Measurements from ENCODE around the gene RXRA.

DNA sequence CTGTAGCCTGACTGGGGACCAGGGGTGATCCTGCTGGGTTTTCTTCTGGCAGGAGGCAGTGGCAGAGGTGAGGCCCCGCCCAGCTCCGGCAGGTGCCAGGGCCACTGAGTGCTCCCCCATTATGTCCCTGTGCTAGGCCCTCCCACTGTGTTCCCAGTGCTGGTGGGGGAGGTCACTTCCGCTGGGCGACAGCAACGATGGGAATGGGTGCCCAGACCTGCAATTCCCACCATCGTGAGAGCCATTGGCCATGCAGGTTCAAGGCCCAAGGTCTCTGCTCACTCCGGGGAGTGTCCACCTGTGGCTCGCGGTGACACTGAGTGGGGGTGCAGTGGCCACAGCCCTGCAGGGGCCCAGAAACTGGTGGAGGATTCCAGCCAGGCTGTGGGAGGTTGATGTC is 98.6 kb downstream of the RXRA start:
- TF ChIP-seq CTCF (IDR thresholded peaks at IDR 0.05; ENCODE audit: insufficient read depth, low read length, poor library complexity, severe bottlenecking) (no peak), EZH2phosphoT487 (conservative IDR thresholded peaks at IDR 0.05; ENCODE audit: low read length) (no peak)

Measured in SU-DHL-6 (cell line).